Thoracic aorta endothelial cell (primary cell): Measurements from ENCODE around the gene HDAC4. TPM values are rescaled to one million over a fixed set of nuclear protein-coding genes. Genes with fewer than 3 reads are reported as not detected.

Experiments used
- small RNA-seq: library from RNA; depleted of rRNA; stranded (forward); fragments of <200 nt; gene quantifications from one replicate; pipeline ENCODE3, GENCODE V24; 2012
- total RNA-seq: library from RNA; depleted of rRNA; stranded (reverse); fragments of >200 nt; gene quantifications from 2 replicates; pipeline ENCODE4 v1.2.3, GENCODE V29; 2012

The HDAC4 gene
- 20.0 and 32.3 TPM in 2 replicates for total RNA-seq

GRCh38 chr2:239400596-239401066, at the start of gene HDAC4:
Gene HDAC4, minus strand, starts transcription at chr2:239401020. Its CDS starts 48,321 bp downstream, at chr2:239352699.

Small RNA genes lying within 50 kb of the gene (small RNA-seq; reads per million reads assigned to genes)
- gene MIR2467 (not detected), gene MIR4269 (not detected), gene MIR4440 (not detected), gene MIR4441 (not detected)
